B cell (primary cell): ENCODE measurements around the gene RTL5. TPM values are rescaled to one million over a fixed set of nuclear protein-coding genes. Genes with fewer than 3 reads are reported as not detected.

ENCODE experiments used
- ATAC-seq: fragments of 200-7000 bp; cut with Tn5 transposase; one replicate; pipeline ENCODE4 v1.10.0; 2021; ENCODE audit warnings: low read depth, mild to moderate bottlenecking, moderate number of reproducible peaks, moderate library complexity
- CTCF ChIA-PET: fragments of 350-600 bp; sonication (Branson Sonifier 250); formaldehyde crosslinking; loops from one replicate; lab custom pipeline; 2021; ENCODE audit warnings: antibody characterized with exemption, inconsistent platforms; lab: Charles Lee
- POLR2A ChIA-PET: fragments of 350-600 bp; sonication (Branson Sonifier 250); formaldehyde crosslinking; loops from one replicate; lab custom pipeline; 2021; ENCODE audit warnings: antibody characterized with exemption; lab: Charles Lee
- DNase-seq: peaks from one replicate; pipeline ENCODE4 v3.0.0; 2013
- H2AFZ ChIP-seq: 2 replicates; pipeline ENCODE4 v1.6.1; 2012; ENCODE audit warnings: mild to moderate bottlenecking, low read depth, low read length; ENCODE audit not compliant: insufficient read depth, poor library complexity, severe bottlenecking
- H3K27ac ChIP-seq, 2 donors: 1 replicate in 1 of 2; 2 replicates in 1 of 2; pipeline ENCODE4 v1.5.1; 2012 to 2013; ENCODE audit warnings: low read length in 2 of 2, mild to moderate bottlenecking in 2 of 2, moderate library complexity in 1 of 2
- H3K27me3 ChIP-seq, 4 experiments: fragments of 200-600 bp in 1 of 4; sonication (generic) in 1 of 4; replicated peaks in 1 of 4; 1 replicate in 2 of 4; 2 replicates in 2 of 4; pipeline versions ENCODE4 v1.6.1 to v1.7.0; 2013 to 2016; ENCODE audit warnings: low read length in 3 of 4, mild to moderate bottlenecking in 2 of 4, mixed read lengths in 1 of 4, moderate library complexity in 1 of 4; ENCODE audit not compliant: insufficient read depth in 4 of 4, control insufficient read depth in 3 of 4; ENCODE audit errors: control extremely low read depth in 1 of 4
- H3K36me3 ChIP-seq, 2 experiments: replicated peaks in 1 of 2; 1 replicate in 1 of 2; 2 replicates in 1 of 2; pipeline versions ENCODE4 v1.6.1 to v1.7.1; 2013; ENCODE audit warnings: low read length in 1 of 2; ENCODE audit not compliant: insufficient read depth in 2 of 2, control insufficient read depth in 1 of 2; ENCODE audit errors: control extremely low read depth in 1 of 2, extremely low read depth in 1 of 2
- H3K4me1 ChIP-seq, 2 donors: fragments of 200-600 bp in 1 of 2; sonication (generic) in 1 of 2; 1 replicate in 1 of 2; 2 replicates in 1 of 2; pipeline versions ENCODE4 v1.5.1 to v1.6.1; 2013 to 2017; ENCODE audit warnings: low read length in 2 of 2; ENCODE audit not compliant: control insufficient read depth in 2 of 2, insufficient read depth in 2 of 2
- H3K4me2 ChIP-seq: replicated peaks from 2 replicates; pipeline ENCODE3; 2012; ENCODE audit warnings: mild to moderate bottlenecking, low read depth, low read length; ENCODE audit not compliant: poor library complexity, severe bottlenecking
- H3K4me3 ChIP-seq, 5 experiments: fragments of 200-600 bp in 1 of 5; sonication (generic) in 1 of 5; 1 replicate in 3 of 5; 2 replicates in 2 of 5; pipeline versions ENCODE4 v1.5.1 to v1.7.0; 2011 to 2016; ENCODE audit warnings: low read length in 4 of 5, mild to moderate bottlenecking in 4 of 5, low read depth in 2 of 5, control low read depth in 1 of 5, moderate library complexity in 1 of 5; ENCODE audit not compliant: insufficient read depth in 1 of 5; ENCODE audit errors: control extremely low read depth in 1 of 5, extremely low read depth in 1 of 5
- H3K79me2 ChIP-seq: fragments of 200-600 bp; sonication (generic); one replicate; pipeline ENCODE4 v1.6.0; 2016; ENCODE audit warnings: low read length; ENCODE audit not compliant: control insufficient read depth, insufficient read depth
- H3K9ac ChIP-seq: fragments of 200-600 bp; sonication (generic); 2 replicates; pipeline ENCODE4 v1.6.1; 2017; ENCODE audit warnings: mild to moderate bottlenecking, low read length, moderate library complexity
- H3K9me3 ChIP-seq, 3 donors: one replicate each; pipeline versions ENCODE4 v1.6.1 to v1.7.1; 2013; ENCODE audit warnings: low read length in 2 of 3; ENCODE audit not compliant: control insufficient read depth in 2 of 3, insufficient read depth in 1 of 3; ENCODE audit errors: control extremely low read depth in 1 of 3
- H4K20me1 ChIP-seq: 2 replicates; pipeline ENCODE4 v1.6.0; 2012; ENCODE audit warnings: mild to moderate bottlenecking, low read length; ENCODE audit not compliant: insufficient read depth, control insufficient read depth, poor library complexity, severe bottlenecking
- H3K27ac Mint-ChIP-seq: one replicate; pipeline ENCODE4 v1.8.0; 2021; ENCODE audit warnings: mixed read lengths
- H3K27me3 Mint-ChIP-seq: one replicate; pipeline ENCODE4 v1.8.0; 2021; ENCODE audit warnings: mixed read lengths
- H3K4me1 Mint-ChIP-seq: one replicate; pipeline ENCODE4 v1.8.0; 2021; ENCODE audit warnings: mixed read lengths
- H3K4me3 Mint-ChIP-seq: one replicate; pipeline ENCODE4 v1.8.0; 2021; ENCODE audit warnings: mixed read lengths
- H3K9me3 Mint-ChIP-seq: one replicate; pipeline ENCODE4 v1.8.0; 2022; ENCODE audit warnings: mixed read lengths; ENCODE audit not compliant: insufficient read depth
- EZH2 ChIP-seq: IDR thresholded peaks from 2 replicates; pipeline ENCODE4 v1.6.1; 2012; ENCODE audit warnings: borderline replicate concordance, low read depth, mild to moderate bottlenecking, moderate library complexity, low read length; ENCODE audit not compliant: insufficient read depth, poor library complexity, severe bottlenecking
- WGBS: methylation state at CpG from one replicate; pipeline ENCODE4 v1.1.5; 2013; ENCODE audit warnings: missing lambda C conversion rate; ENCODE audit not compliant: insufficient coverage; 5-methylcytosine and 5-hydroxymethylcytosine counted together
- intact Hi-C: fragments of 100-400 bp; cut with micrococcal nuclease; formaldehyde crosslinking; loops from one replicate; pipeline ENCODE4 v1.10.0; 2022
- polyA plus RNA-seq: library from polyadenylated mRNA; depleted of rRNA; stranded (reverse); fragments of >200 nt; gene quantifications from 2 replicates; pipeline ENCODE4 v1.2.3, GENCODE V29; 2012
- total RNA-seq, 2 donors: library from RNA; stranded (reverse); fragments of 120-200 nt in 1 of 2; gene quantifications; 1 replicate in 1 of 2; 2 replicates in 1 of 2; pipeline versions ENCODE4 v1.2.3 to v1.2.4, GENCODE V29; 2013 to 2022
- TF ChIP-seq, protein P1 (sequence below): fragments of 200-600 bp; IDR thresholded peaks from one replicate; pipeline ENCODE4 v1.8.0; 2022; ENCODE audit warnings: antibody characterized with exemption, mild to moderate bottlenecking

RTL5 gene
- total and polyA plus RNA-seq, 2 donors (not counting 1 experiment from before 2014, with no cell fraction given): 1.0 to 22.4 TPM

GRCh38 chrX:72143609-72143907, 11.8 kb upstream of the RTL5 start:
- no peaks in the 10 kb centered on the region for H4K20me1 ChIP-seq
- H3K27ac Mint-ChIP-seq: no peak overlapping the region

More at GRCh38 chrX:72143609-72143907, 11.8 kb upstream of the RTL5 start:
- Histone ChIP-seq H3K27ac (no peak overlapping the region), H3K27me3 (no peaks in the 10 kb centered on the region), H3K4me2 (no peak overlapping the region), H3K9me3 (no peaks in the 10 kb centered on the region), H2AFZ (no peak overlapping the region), H3K36me3 (no peaks in the 10 kb centered on the region), H3K9ac (no peak overlapping the region), H3K4me3 (no peak overlapping the region), H3K4me1 (peaks cover 4 to 7% of the 10 kb centered on the region in 2 donors), H3K79me2 (no peaks in the 10 kb centered on the region)
- intact Hi-C loops: loop anchor here (2.0 kb wide), 1 partner anchor 17 kb away; no protein-coding TSS in a partner anchor
- no peak overlapping the region for H3K4me3 Mint-ChIP-seq
- ChIA-PET POLR2A (interaction anchor here (2.6 kb wide), 1 partner anchor 12 kb away, joined by 8 read pairs; the partner anchor contains the start of gene RTL5), CTCF (interaction anchor here (1.8 kb wide), 1 partner anchor 134 kb away, joined by 3 read pairs; the partner anchor contains the start of gene RPS4X)
- TF ChIP-seq EZH2: no peak
- TF ChIP-seq, protein P1, sequence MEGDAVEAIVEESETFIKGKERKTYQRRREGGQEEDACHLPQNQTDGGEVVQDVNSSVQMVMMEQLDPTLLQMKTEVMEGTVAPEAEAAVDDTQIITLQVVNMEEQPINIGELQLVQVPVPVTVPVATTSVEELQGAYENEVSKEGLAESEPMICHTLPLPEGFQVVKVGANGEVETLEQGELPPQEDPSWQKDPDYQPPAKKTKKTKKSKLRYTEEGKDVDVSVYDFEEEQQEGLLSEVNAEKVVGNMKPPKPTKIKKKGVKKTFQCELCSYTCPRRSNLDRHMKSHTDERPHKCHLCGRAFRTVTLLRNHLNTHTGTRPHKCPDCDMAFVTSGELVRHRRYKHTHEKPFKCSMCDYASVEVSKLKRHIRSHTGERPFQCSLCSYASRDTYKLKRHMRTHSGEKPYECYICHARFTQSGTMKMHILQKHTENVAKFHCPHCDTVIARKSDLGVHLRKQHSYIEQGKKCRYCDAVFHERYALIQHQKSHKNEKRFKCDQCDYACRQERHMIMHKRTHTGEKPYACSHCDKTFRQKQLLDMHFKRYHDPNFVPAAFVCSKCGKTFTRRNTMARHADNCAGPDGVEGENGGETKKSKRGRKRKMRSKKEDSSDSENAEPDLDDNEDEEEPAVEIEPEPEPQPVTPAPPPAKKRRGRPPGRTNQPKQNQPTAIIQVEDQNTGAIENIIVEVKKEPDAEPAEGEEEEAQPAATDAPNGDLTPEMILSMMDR: no peak
- peaks cover 4% of the 10 kb centered on the region for H3K27me3 Mint-ChIP-seq
- ATAC-seq: no peak
- no CpG with 5 or more reads among the region's 2 CpGs for WGBS
- peaks cover 19% of the 10 kb centered on the region for H3K4me1 Mint-ChIP-seq
- no peaks in the 10 kb centered on the region for H3K9me3 Mint-ChIP-seq
- DNase-seq: no peak
